Fibroblast of lung (primary cell): ENCODE data around the gene PHGDH. TPM values are rescaled to one million over a fixed set of nuclear protein-coding genes. Genes with fewer than 3 reads are reported as not detected.

Experiments
- DNase-seq, 2 donors: peaks; one replicate each; pipeline versions ENCODE4 v3.0.0 to v3.0.0-alpha.2; 2010; ENCODE audit warnings: low read depth in 2 of 2
- H2AFZ ChIP-seq: 2 replicates; pipeline ENCODE4 v1.5.1; 2012; ENCODE audit warnings: low read length, control low read depth, inconsistent platforms
- H3K27ac ChIP-seq: 2 replicates; pipeline ENCODE4 v1.5.1; 2011; ENCODE audit warnings: low read length, control low read depth; ENCODE audit not compliant: insufficient read depth
- H3K27me3 ChIP-seq: 2 replicates; pipeline ENCODE4 v1.5.1; 2011; ENCODE audit warnings: mild to moderate bottlenecking, low read length; ENCODE audit not compliant: control insufficient read depth, insufficient read depth
- H3K36me3 ChIP-seq: 2 replicates; pipeline ENCODE4 v1.5.1; 2011; ENCODE audit warnings: low read length; ENCODE audit not compliant: control insufficient read depth, insufficient read depth
- H3K4me1 ChIP-seq: 2 replicates; pipeline ENCODE4 v1.5.1; 2011; ENCODE audit warnings: low read length; ENCODE audit not compliant: control insufficient read depth, insufficient read depth; ENCODE audit errors: extremely low read depth
- H3K4me2 ChIP-seq: 2 replicates; pipeline ENCODE4 v1.5.1; 2011; ENCODE audit warnings: low read length, control low read depth; ENCODE audit not compliant: insufficient read depth; ENCODE audit errors: extremely low read depth
- H3K4me3 ChIP-seq, 4 experiments: fragments of 200-600 bp in 1 of 4; sonication (generic) in 1 of 4; replicated peaks in 1 of 4; 2 replicates each; pipeline ENCODE4 v1.5.1; 2011 to 2016; ENCODE audit warnings: low read length in 4 of 4, low read depth in 3 of 4, mild to moderate bottlenecking in 3 of 4, control low read depth in 2 of 4, inconsistent platforms in 1 of 4, mixed read lengths in 1 of 4; ENCODE audit not compliant: insufficient read depth in 1 of 4; ENCODE audit errors: control extremely low read depth in 1 of 4
- H3K79me2 ChIP-seq: 2 replicates; pipeline ENCODE4 v1.5.1; 2012; ENCODE audit warnings: mild to moderate bottlenecking, low read length, inconsistent platforms; ENCODE audit not compliant: control insufficient read depth, insufficient read depth
- H3K9ac ChIP-seq: 2 replicates; pipeline ENCODE4 v1.5.1; 2011; ENCODE audit warnings: mild to moderate bottlenecking, low read length, control low read depth; ENCODE audit not compliant: insufficient read depth
- H3K9me3 ChIP-seq: 2 replicates; pipeline ENCODE4 v1.5.1; 2012; ENCODE audit warnings: low read depth, low read length; ENCODE audit not compliant: control insufficient read depth, insufficient read depth
- H4K20me1 ChIP-seq: 2 replicates; pipeline ENCODE4 v1.5.1; 2011; ENCODE audit warnings: low read length; ENCODE audit not compliant: control insufficient read depth, insufficient read depth; ENCODE audit errors: extremely low read depth
- CTCF ChIP-seq, 2 donors: IDR thresholded peaks in 1 of 2; conservative IDR thresholded peaks in 1 of 2; 1 replicate in 1 of 2; 2 replicates in 1 of 2; pipeline ENCODE4 v1.5.1; 2011 to 2012; ENCODE audit warnings: low read length in 2 of 2, control low read depth in 1 of 2, inconsistent platforms in 1 of 2, low read depth in 1 of 2, mild to moderate bottlenecking in 1 of 2
- EZH2 ChIP-seq: IDR thresholded peaks from 2 replicates; pipeline ENCODE4 v1.5.1; 2012; ENCODE audit warnings: low read length, control low read depth, mild to moderate bottlenecking; ENCODE audit errors: missing control alignments
- polyA plus RNA-seq, 2 donors: library from polyadenylated mRNA; depleted of rRNA in 1 of 2; stranded (reverse) in 1 of 2; unstranded in 1 of 2; fragments of >200 nt; gene quantifications; 2 replicates each; pipeline ENCODE4 v1.2.1, GENCODE V29; 2011 to 2012; ENCODE audit warnings: missing spikeins in 1 of 2
- total RNA-seq: library from RNA; depleted of rRNA; stranded (reverse); fragments of >200 nt; gene quantifications from 2 replicates; pipeline ENCODE4 v1.2.1, GENCODE V29; 2014

PHGDH gene
- total and polyA plus RNA-seq, 2 donors (not counting 1 experiment from before 2014, with no cell fraction given): 44.3 to 201 TPM

GRCh38 chr1:119721896-119722295, 10.2 kb downstream of the PHGDH start:
- Histone ChIP-seq H3K27me3 (no peaks in the 10 kb centered on the region), H3K4me1 (no peaks in the 10 kb centered on the region), H3K9ac (no peak overlapping the region), H3K4me2 (no peak overlapping the region), H3K4me3 (no peak overlapping the region), H4K20me1 (no peaks in the 10 kb centered on the region), H2AFZ (no peak overlapping the region), H3K79me2 (no peaks in the 10 kb centered on the region), H3K36me3 (peaks cover 8% of the 10 kb centered on the region), H3K9me3 (no peaks in the 10 kb centered on the region), H3K27ac (no peak overlapping the region)
- TF ChIP-seq EZH2: no peak
- no peak for TF ChIP-seq CTCF (conservative IDR thresholded peaks at IDR 0.05 in 1 of 2, IDR thresholded peaks at IDR 0.05 in 1 of 2; ENCODE audit: low read depth in 1 of 2, low read length in 2 of 2)
- no peak for DNase-seq

- H3K36me3 ChIP-seq: peaks cover 10% of the 10 kb centered on the region
- no peak for DNase-seq
- H2AFZ ChIP-seq: no peak overlapping the region
- no peaks in the 10 kb centered on the region for H4K20me1 ChIP-seq
- TF ChIP-seq CTCF (conservative IDR thresholded peaks at IDR 0.05 in 1 of 2, IDR thresholded peaks at IDR 0.05 in 1 of 2; ENCODE audit: low read depth in 1 of 2, low read length in 2 of 2) (no peak), EZH2 (no peak)
- no peak overlapping the region for H3K9ac ChIP-seq
- H3K27ac ChIP-seq: no peak overlapping the region
- no peaks in the 10 kb centered on the region for H3K4me1 ChIP-seq
- H3K79me2 ChIP-seq: no peaks in the 10 kb centered on the region
- H3K4me2 ChIP-seq: no peak overlapping the region
- H3K27me3 ChIP-seq: no peaks in the 10 kb centered on the region
- no peaks in the 10 kb centered on the region for H3K9me3 ChIP-seq
- H3K4me3 ChIP-seq: no peak overlapping the region
These were observed 13.0 kb downstream of the PHGDH start for GRCh38 chr1:119724611-119725218.

GRCh38 chr1:119725626-119726025, 13.9 kb downstream of the PHGDH start:
- H3K79me2 ChIP-seq: no peaks in the 10 kb centered on the region
- no peaks in the 10 kb centered on the region for H4K20me1 ChIP-seq
- H3K4me3 ChIP-seq: no peak overlapping the region
- DNase-seq: no peak
- no peak overlapping the region for H2AFZ ChIP-seq
- no peaks in the 10 kb centered on the region for H3K9me3 ChIP-seq
- peaks cover 11% of the 10 kb centered on the region for H3K36me3 ChIP-seq
- H3K27ac ChIP-seq: no peak overlapping the region
- no peak overlapping the region for H3K9ac ChIP-seq
- no peak overlapping the region for H3K4me2 ChIP-seq
- no peaks in the 10 kb centered on the region for H3K27me3 ChIP-seq
- H3K4me1 ChIP-seq: no peaks in the 10 kb centered on the region
- TF ChIP-seq CTCF (conservative IDR thresholded peaks at IDR 0.05 in 1 of 2, IDR thresholded peaks at IDR 0.05 in 1 of 2; ENCODE audit: low read depth in 1 of 2, low read length in 2 of 2) (no peak), EZH2 (no peak)
